ENCODE measurements around the gene EVC2. TPM values are rescaled to one million over a fixed set of nuclear protein-coding genes. Genes with fewer than 3 reads are reported as not detected.
A peak's percentile ranks its signal among the peaks of the same experiment; 100 is the strongest.

Gene EVC2
- total and polyA plus RNA-seq, 2 of the 4 experiments (the other 2 are of a cell fraction), result 2.7 to 5.9 TPM

GRCh38 chr4:5618051-5618960 lies 90.1 kb downstream of the EVC2 start:
- WGBS, 2 experiments (ENCODE audit: extremely low coverage in 2 of 2, insufficient read length in 1 of 2), result 95% methylated on average over 7 of the region's 11 CpGs; no CpG with 5 or more reads in 1 of the 2 experiments
- no peak overlapping the region for H3K27ac ChIP-seq (ENCODE audit: insufficient read depth, low read length)
- no peak overlapping the region for H4K8ac ChIP-seq (ENCODE audit: low read depth in 2 of 2, low read length in 2 of 2)
- no peak overlapping the region for H2AK9ac ChIP-seq (replicated peaks; ENCODE audit: low read depth, low read length, poor library complexity)
- no peaks in the 10 kb centered on the region for H3K4me1 ChIP-seq (ENCODE audit: control insufficient read depth, insufficient read depth, low read length)
- peak; percentile 35 for ATAC-seq (ENCODE audit: low read depth)
- DNase-seq, result no peak
- no peaks in the 10 kb centered on the region for H3K27me3 ChIP-seq (ENCODE audit: control insufficient read depth, insufficient read depth, low read length)
- H3K9me1 ChIP-seq (ENCODE audit: insufficient read depth, low read length), result 0 out of 2 replicates have a peak, but pooled peaks cover 5% of the 10 kb centered on the region
- dilution Hi-C loops (cut with HindIII; ENCODE audit: low sequenced_read_pairs, unreplicated experiment) (no loop called here), intact Hi-C loops (cut with micrococcal nuclease) (no loop called here), in situ Hi-C loops (cut with MboI; ENCODE audit: low sequenced_read_pairs) (no loop called here)
- H2AFZ ChIP-seq (replicated peaks; ENCODE audit: low read length, poor library complexity), result no peak overlapping the region
- no peak overlapping the region for H3K23ac ChIP-seq (ENCODE audit: low read depth, low read length)
- H3K4ac ChIP-seq (ENCODE audit: low read depth, low read length), result no peak overlapping the region
- no peak overlapping the region for H2BK5ac ChIP-seq (ENCODE audit: low read depth, low read length, poor library complexity, severe bottlenecking)
- no peak overlapping the region for H2BK15ac ChIP-seq (ENCODE audit: low read depth, low read length)
- H4K5ac ChIP-seq (ENCODE audit: low read depth, low read length), result no peak overlapping the region
- ChIA-PET POLR2A (ENCODE audit: unreplicated experiment) (no interaction called here), CTCF (interaction anchor here (0.6 to 1.2 kb wide), 2 partner anchors 20 to 172 kb away, joined by 3 read pairs; no protein-coding TSS in a partner anchor)
- no peak overlapping the region for H3K4me3 ChIP-seq (ENCODE audit: insufficient read depth, low read depth, low read length)
- no peak overlapping the region for H2AK5ac ChIP-seq (ENCODE audit: low read depth, low read length)
- no peak overlapping the region for H3K18ac ChIP-seq (ENCODE audit: low read depth, low read length)
- H2BK20ac ChIP-seq (ENCODE audit: low read depth, low read length), result no peak overlapping the region
- H3K4me2 ChIP-seq (ENCODE audit: low read depth, low read length), result no peak overlapping the region
- H3K56ac ChIP-seq (ENCODE audit: extremely low read depth, insufficient read depth, low read length), result no peak overlapping the region
- peaks cover 62% of the 10 kb centered on the region for H3K36me3 ChIP-seq (ENCODE audit: control insufficient read depth, insufficient read depth, low read length)
- no peak overlapping the region for H4K91ac ChIP-seq (ENCODE audit: insufficient read depth, low read depth, low read length)
- H2BK120ac ChIP-seq (ENCODE audit: low read depth, low read length), result no peak overlapping the region
- no peaks in the 10 kb centered on the region for H3K9me3 ChIP-seq (ENCODE audit: control insufficient read depth, insufficient read depth, low read length)
- no TSS peak for BruUV-seq (replicated peaks)
- no peaks in the 10 kb centered on the region for H3K79me1 ChIP-seq (ENCODE audit: low read depth in 1 of 2, low read length in 2 of 2)
- H4K20me1 ChIP-seq (ENCODE audit: insufficient read depth, low read length), result no peaks in the 10 kb centered on the region
- H3K14ac ChIP-seq (replicated peaks; ENCODE audit: low read depth, low read length), result no peak overlapping the region
- H3K9ac ChIP-seq (ENCODE audit: low read depth, low read length), result no peak overlapping the region
- no peak for TF ChIP-seq POLR2A (IDR thresholded peaks at IDR 0.05; ENCODE audit: low read depth, low read length)
- no peak for TF ChIP-seq BHLHE40 (IDR thresholded peaks at IDR 0.05; ENCODE audit: low read depth, low read length)
- TF ChIP-seq CTCF (conservative IDR thresholded peaks at IDR 0.05; ENCODE audit: low read depth, low read length), result no peak
- TF ChIP-seq CHD1 (IDR thresholded peaks at IDR 0.05; ENCODE audit: low read depth, low read length), result no peak
- no peak for TF ChIP-seq USF2 (IDR thresholded peaks at IDR 0.05; ENCODE audit: low read depth, low read length)
- TF ChIP-seq ELK1 (IDR thresholded peaks at IDR 0.05; ENCODE audit: borderline replicate concordance, low read depth, low read length), result no peak
- no peak for TF ChIP-seq NFE2L2 (IDR thresholded peaks at IDR 0.05; ENCODE audit: low read depth, low read length)
- no peak for TF ChIP-seq FOS (IDR thresholded peaks at IDR 0.05; ENCODE audit: low read depth, low read length)
- no peak for TF ChIP-seq CEBPB (IDR thresholded peaks at IDR 0.05; ENCODE audit: low read depth, low read length)
- TF ChIP-seq SMC3 (IDR thresholded peaks at IDR 0.05; ENCODE audit: low read depth, low read length), result no peak
- TF ChIP-seq RAD21 (IDR thresholded peaks at IDR 0.05; ENCODE audit: low read length), result no peak
- no peak for TF ChIP-seq RCOR1 (IDR thresholded peaks at IDR 0.05; ENCODE audit: insufficient replicate concordance, low read length)
- TF ChIP-seq MXI1 (IDR thresholded peaks at IDR 0.05; ENCODE audit: borderline replicate concordance, low read depth, low read length), result no peak
- TF ChIP-seq MAFK (IDR thresholded peaks at IDR 0.05; ENCODE audit: low read depth, low read length), result no peak
- TF ChIP-seq MAZ (IDR thresholded peaks at IDR 0.05; ENCODE audit: borderline replicate concordance, low read depth, low read length), result no peak

All from IMR-90 (cell line).